ENCODE data around the gene PPP6R2.

- TF ChIP-seq CTCF (IDR thresholded peaks at IDR 0.05): no peak
- no peak for TF ChIP-seq POLR2A (IDR thresholded peaks at IDR 0.05)
Observed at GRCh38 chr22:50417411-50418210, 74.5 kb downstream of the PPP6R2 start.
